Measurements from ENCODE around the gene ROCK2.

Gene ROCK2

GRCh38 chr2:11307764-11308415 is 36.5 kb downstream of the ROCK2 start:
- DNase-seq: no peak

- DNase-seq: no peak
These were observed 38.5 kb downstream of the ROCK2 start for GRCh38 chr2:11305958-11306357.

GRCh38 chr2:11305338-11305737 is 39.1 kb downstream of the ROCK2 start:
- DNase-seq: no peak

DNA sequence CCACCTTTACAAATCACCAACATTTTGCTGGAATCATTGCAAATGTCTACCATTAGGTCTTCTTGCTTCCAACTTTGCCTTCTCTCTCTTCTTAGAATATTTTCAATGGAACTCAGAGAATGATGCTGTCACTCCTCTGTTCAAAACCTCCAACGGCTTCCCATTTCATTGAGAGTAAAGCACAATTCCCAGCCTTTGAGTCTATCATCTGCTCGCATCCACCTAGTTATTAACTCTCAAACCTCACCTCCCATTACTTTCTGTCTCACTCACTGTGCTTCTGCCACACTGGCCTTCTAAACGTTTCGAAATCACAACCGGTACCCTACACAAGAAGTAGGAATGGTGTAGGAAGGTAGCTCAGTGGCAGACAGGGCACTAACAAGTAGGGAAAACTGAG is 40.0 kb downstream of the ROCK2 start:
- DNase-seq: no peak

DNA sequence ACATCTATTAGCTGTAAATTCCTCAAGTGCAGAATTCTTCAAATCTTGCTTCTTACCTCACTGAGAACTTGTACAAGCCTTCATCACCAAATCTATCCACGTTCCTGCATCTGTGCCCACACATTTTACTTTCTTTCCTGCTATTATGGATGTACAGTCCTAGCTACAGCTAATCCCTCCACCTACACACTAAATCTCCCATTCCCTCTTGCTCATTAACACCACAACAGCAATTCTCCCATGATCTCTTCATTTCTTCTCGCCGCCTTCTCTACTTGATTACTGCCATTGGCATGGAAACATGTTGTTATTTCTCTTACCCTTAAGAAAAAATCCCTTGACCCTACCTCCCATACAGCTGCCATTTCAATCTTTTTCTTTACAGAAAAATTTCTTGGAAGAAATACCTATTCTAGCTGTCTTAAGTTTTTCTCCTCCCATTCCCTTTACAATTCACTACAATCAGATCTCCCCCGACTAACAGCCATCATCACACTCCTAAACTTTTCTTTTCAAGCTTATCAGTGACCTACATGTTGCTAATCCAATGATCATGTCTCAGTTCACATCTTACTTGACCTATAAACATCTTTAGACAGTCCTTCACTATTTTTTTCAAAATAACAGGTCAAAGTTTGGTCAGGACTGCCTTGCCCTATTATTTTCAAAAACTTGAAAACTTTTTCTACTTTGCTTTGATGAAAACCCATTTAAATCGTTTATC is 41.0 kb downstream of the ROCK2 start:
- DNase-seq: no peak

- DNase-seq: no peak
These were observed 45.0 kb downstream of the ROCK2 start for GRCh38 chr2:11299439-11299838.

DNA sequence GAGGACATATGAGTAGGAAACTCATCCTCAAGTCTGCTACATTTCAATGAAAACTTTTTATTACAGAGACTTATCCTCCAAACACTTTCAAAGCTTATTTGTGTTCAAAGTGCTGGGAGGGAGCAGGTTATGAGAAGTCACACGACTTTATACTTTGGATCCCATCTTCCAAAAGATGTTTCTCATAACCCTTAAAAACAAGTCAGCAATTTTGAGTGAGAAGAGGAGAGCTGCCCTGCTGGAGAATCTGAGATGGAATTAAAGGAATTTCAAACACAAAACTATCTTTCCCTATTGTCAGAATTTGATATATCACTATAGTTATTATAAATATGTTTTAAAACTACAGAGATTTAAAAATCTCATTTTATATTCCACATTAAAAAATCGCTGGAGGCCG is 45.8 kb downstream of the ROCK2 start:
- DNase-seq: no peak

DNA sequence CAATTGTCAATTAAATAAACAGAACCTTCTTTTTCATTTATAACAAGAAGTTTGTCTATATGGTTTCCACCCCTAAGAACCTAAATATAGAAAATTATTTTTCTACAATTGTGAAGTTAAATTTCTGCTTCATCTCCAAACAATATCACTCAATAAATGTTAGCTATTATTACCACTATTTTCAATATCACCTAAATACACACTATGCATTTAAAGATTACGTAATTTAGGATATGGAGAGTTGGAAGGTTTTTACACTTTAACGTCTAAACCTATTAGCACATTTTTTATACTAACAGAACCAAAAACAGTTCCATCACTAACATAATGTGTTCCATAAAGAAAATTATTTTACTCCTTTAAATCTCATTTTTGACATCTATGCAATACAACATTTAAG is 48.0 kb downstream of the ROCK2 start:
- DNase-seq: no peak

GRCh38 chr2:11292464-11293255 is 51.8 kb downstream of the ROCK2 start:
- no peak for DNase-seq

GRCh38 chr2:11290713-11291112 is 53.7 kb downstream of the ROCK2 start:
- no peak for DNase-seq

DNA sequence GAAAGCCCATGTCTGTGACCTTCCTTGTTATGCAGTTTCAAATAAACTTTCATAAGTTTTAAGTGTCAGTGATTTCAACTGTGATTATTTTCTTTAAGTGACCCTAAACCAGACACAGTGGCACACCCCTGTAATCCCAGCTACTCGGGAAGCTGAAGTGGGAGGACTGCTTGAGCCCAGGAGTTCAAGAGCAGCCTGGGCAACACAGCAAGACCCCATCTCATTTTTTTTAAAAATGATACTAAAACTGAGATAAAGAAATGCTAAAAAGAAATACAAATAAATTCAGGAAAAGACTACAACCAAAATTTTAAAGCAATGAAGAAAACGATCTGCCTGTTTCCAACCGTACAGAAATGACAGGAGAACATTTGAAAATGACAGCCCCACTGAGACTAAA is 54.2 kb downstream of the ROCK2 start:
- DNase-seq: no peak

GRCh38 chr2:11288431-11288830 is 56.0 kb downstream of the ROCK2 start:
- DNase-seq: no peak

DNA sequence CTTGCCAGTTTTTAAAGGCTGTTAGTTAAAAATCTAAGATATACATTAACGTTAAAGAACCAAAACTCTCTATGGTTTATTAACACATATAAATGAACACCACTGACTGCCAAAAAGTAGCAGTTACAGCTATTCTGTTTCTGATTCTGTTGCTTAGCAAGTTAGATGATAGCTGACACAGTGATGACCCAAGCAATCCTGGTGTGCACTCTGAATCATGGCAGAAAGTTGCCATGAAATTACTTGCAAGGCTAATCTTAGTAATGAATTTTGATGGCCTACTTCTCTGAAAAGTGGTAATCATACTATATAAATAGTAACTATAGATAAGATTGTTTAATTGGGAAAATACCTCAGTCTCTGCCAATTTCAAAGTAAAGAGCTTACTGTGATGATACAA is 57.7 kb downstream of the ROCK2 start:
- no peak for DNase-seq

- no peak for DNase-seq
These were observed 58.1 kb downstream of the ROCK2 start for GRCh38 chr2:11286323-11286722.

DNA sequence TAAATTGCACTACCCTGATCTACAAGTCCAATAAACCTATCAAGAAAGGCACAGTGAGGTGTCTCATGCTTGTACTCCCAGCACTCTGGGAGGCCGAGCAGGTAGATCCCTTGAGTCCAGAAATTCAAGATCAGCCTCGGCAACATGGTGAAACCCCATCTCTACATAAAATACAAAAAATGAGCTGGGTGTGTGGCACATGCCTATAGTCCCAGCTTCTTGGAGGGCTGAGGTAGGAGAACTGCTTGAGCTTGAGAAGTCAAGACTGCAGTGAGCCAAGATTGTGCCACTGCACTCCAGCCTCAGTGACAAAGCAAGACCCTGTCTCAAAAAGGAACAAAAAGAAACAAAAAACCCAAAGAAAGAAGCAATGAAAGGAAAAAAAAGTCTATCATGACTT is 58.9 kb downstream of the ROCK2 start:
- DNase-seq: no peak

- DNase-seq: no peak
These were observed 63.2 kb downstream of the ROCK2 start for GRCh38 chr2:11281186-11281585.

GRCh38 chr2:11280713-11281112 is 63.7 kb downstream of the ROCK2 start:
- no peak for DNase-seq

- no peak for DNase-seq
These were observed 65.0 kb downstream of the ROCK2 start for GRCh38 chr2:11279398-11279797.

DNA sequence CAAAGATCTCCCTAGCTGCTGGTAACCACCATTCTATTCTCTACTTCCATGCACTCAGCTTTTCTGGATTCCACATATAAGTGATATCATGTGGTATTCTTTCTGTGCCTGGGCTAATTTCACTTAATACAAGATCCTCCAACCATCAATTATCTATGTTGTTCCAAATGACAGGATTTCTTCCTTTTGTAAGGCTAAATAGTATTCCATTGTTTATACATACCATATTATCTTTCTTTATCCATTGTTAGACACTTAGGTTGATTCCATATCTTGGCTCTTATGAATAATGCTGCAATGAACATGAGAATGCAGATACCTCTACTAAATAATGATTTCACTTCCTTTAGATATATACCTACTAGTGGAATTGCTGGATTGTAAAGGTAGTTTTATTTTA is 66.2 kb downstream of the ROCK2 start:
- no peak for DNase-seq

DNA sequence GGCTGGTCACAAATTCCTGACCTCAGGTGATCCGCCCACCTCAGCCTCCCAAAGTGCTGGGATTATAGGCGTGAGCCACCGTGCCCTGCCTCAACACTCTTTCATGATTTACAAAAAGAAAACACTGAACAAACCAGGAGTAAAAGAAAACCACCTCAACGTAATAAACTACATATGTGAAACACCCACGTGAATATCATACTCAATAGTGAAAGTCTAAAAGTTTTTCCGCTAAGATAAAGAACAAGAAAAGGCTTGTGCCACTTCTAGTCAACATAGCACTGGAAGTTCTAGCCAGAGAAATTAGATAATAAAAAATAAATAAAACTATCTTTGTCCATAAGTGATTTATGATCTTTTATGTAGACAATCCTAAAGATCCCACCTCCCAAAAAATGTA is 68.5 kb downstream of the ROCK2 start:
- no peak for DNase-seq

GRCh38 chr2:11270891-11271290 is 73.5 kb downstream of the ROCK2 start:
- DNase-seq: no peak

GRCh38 chr2:11267931-11268330 is 76.5 kb downstream of the ROCK2 start:
- no peak for DNase-seq

DNA sequence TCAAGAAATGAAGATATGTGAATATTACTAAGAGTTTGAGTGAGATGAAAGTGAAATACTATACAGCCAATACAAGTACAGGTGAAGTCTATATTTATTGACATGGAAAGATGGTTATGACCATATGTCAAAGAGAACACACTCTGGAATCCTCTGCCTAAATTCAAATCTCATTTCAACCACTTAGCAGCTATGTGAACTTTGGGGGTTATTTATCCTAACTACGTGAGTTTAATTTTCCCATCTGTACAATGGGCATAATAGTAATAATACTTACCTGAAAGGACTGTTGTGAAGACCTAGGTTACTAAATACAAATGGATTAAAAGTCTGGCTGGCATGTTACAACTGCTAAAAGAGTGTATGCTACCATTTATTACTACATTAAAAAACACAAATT is 79.6 kb downstream of the ROCK2 start:
- DNase-seq: no peak

- DNase-seq: no peak
These were observed 80.4 kb downstream of the ROCK2 start for GRCh38 chr2:11264007-11264406.
